HL-60 (cell line): ENCODE measurements around the gene TMEM208.

ENCODE experiments used
- CTCF ChIP-seq: IDR thresholded peaks from one replicate; pipeline ENCODE4 v1.5.1; 2011; ENCODE audit warnings: low read length, control low read depth, inconsistent platforms; ENCODE audit not compliant: insufficient read depth
- POLR2AphosphoS5 ChIP-seq: IDR thresholded peaks from 2 replicates; pipeline ENCODE4 v1.6.1; 2012; ENCODE audit warnings: low read depth
- REST ChIP-seq: IDR thresholded peaks from 2 replicates; pipeline ENCODE4 v1.6.1; 2012; ENCODE audit warnings: low read depth; ENCODE audit not compliant: insufficient replicate concordance
- SPI1 ChIP-seq: IDR thresholded peaks from 2 replicates; pipeline ENCODE4 v1.6.1; 2012; ENCODE audit warnings: low read depth, mild to moderate bottlenecking, borderline replicate concordance

- no peak for TF ChIP-seq REST
- no peak for TF ChIP-seq POLR2AphosphoS5
- TF ChIP-seq CTCF, result no peak
- no peak for TF ChIP-seq SPI1
These were observed 21.7 kb downstream of the TMEM208 start, which contains the start of gene SLC9A5 for GRCh38 chr16:67248401-67249177.
